GM18519 (cell line): ENCODE measurements around the gene PAK4.
"Not testable (repeated sequence)": the region's sequence is repeated elsewhere in the genome, so short reads cannot be mapped to it uniquely, and the experiment has no call there.

Experiments
- ATAC-seq: cut with Tn5 transposase; IDR thresholded peaks from one replicate; pipeline ENCODE4 v1.9.1; 2021; ENCODE audit warnings: mild to moderate bottlenecking, moderate library complexity; ENCODE audit not compliant: unreplicated experiment, low FRiP score

Gene PAK4

GRCh38 chr19:39099341-39099740, 26.2 kb upstream of the PAK4 start:
- no peak for ATAC-seq

GRCh38 chr19:39100500-39101166, 25.0 kb upstream of the PAK4 start:
- no peak for ATAC-seq

DNA sequence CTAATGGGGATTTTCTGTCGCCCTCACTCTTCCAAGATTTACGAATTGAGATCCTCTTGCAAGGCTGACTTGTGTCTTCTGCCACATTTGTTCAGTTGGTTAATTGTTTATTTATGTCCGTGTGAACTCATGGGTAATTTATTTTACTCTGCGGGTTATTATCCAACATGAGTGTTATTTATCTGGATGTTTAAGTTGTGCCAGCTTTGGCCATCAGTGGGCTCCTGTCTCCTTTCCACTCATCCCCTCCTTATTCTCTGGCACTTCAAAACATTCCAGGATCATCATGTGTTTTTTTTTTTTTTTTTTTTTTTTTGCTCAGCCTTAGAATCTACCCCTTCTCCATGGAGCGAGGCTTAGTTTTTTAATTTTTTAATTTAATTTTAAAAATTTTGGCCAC, 22.4 kb upstream of the PAK4 start:
- no peak for ATAC-seq

- ATAC-seq = no peak
Measured at GRCh38 chr19:39104186-39104596, 21.4 kb upstream of the PAK4 start.

GRCh38 chr19:39106194-39106593, 19.4 kb upstream of the PAK4 start:
- no peak for ATAC-seq

DNA sequence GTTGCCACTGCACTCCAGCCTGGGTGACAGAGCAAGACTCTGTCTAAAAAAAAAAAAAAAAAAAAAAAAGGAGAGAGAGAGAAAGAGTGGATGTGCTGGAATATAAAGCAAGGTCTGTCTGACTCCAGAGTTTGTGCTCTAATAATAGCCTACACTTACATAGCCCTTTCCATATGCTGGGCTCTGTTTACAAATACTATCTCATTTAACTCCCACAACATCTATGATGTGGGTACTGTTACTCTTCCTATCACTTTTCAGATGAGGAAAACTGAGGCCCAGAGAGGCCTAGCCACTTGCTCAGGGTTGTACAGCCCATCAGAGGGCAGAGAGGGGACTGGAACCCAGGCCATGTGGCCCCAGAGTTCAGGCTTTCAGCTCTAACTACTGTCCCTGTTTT, 15.9 kb upstream of the PAK4 start:
- ATAC-seq = no peak

GRCh38 chr19:39110263-39110967, 15.2 kb upstream of the PAK4 start:
- ATAC-seq = no peak

- no peak for ATAC-seq
Measured at GRCh38 chr19:39111593-39112199, 13.9 kb upstream of the PAK4 start.

- no peak for ATAC-seq
Measured at GRCh38 chr19:39112338-39112890, 13.2 kb upstream of the PAK4 start.

DNA sequence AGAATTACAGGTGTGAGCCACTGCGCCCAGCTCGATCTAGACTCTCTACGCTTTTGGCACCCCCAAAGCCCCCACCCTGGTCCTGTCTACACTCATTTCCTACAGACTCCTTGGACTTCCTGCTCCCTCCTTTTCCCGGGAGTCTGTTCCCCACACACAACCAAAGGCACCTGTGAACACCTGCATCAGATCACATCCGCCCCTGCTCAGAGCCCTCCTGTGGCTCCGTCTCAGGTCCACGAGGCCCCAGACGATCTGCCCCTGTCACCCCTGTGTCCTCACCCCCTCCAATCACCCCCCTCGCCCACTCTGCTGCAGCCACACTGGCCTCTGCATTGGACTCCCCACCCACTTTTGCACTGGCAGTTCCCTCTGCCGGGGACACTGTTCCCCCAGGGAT, 12.4 kb upstream of the PAK4 start:
- no peak for ATAC-seq

DNA sequence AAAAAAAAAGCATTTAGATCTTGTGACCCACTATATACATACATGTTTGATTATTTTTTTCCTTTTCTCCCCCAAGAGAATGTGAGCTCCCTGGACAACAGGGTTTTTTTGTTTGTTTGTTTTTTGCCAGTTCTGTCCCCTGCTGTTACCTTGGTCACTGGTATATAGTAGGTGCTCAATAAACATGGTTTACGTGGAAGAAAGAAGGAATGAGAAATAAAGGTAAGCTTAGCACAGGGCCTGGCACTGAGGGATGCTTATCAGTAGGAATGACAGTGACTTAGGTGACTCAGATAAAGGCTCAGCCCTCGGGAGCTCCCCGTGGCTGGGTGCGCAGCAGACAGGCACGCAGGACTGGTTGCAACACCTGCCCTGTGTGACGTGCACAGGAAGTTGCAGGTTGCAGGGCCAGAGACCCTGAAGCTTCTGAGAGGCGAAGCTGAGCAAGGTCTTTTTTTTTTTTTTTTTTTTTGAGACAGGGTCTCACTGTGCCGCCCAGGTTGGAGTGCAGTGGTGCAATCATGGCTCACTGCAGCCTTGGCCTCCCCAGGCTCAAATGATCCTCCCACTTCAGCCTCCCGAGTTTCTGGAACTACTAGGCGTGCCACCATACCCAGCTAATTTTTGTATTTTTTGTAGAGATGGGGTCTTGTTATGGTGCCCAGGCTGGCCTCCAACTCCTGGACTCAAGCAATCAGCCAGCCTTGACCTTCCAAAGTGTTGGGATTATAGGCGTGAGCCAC, 10.3 kb upstream of the PAK4 start:
- ATAC-seq = no peak

DNA sequence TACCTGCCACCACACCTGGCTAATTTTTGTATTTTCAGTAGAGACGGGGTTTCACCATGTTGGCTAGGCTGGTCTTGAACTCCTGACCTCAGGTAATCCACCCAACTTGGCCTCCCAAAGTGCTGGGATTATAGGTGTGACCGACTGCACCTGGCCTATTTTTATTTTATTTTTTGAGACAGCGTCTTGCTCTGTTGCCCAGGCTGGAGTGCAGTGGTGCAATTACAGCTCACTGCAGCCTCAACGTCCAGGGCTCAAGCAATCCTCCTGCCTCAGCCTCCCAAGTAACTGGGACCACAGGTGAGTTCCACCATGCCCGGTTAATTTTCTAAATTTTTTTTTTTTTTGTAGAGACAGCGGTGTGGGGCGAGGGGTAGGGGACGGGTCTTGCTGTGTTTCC, 8.6 kb upstream of the PAK4 start:
- ATAC-seq = not testable (repeated sequence)

DNA sequence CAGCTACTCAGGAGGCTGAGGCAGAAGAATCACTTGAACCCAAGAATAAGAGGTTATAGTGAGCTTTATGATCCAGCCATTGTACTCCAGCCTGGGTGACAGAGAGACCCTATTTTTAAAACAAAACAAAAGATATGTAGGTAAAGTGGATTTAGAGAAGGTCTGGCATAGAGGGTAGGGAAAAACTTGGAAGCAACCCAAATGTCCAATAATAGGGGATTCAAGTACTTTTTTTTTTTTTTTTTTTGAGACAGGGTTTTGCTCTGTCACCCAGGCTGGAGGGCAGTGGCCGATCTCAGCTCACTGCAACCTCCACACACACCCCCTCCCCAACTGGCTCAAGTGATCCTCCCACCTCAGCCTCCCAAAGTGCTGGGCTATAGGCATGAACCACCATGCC, 5.8 kb upstream of the PAK4 start:
- no peak for ATAC-seq

- no peak for ATAC-seq
Measured at GRCh38 chr19:39122934-39123731, 2.5 kb upstream of the PAK4 start.

DNA sequence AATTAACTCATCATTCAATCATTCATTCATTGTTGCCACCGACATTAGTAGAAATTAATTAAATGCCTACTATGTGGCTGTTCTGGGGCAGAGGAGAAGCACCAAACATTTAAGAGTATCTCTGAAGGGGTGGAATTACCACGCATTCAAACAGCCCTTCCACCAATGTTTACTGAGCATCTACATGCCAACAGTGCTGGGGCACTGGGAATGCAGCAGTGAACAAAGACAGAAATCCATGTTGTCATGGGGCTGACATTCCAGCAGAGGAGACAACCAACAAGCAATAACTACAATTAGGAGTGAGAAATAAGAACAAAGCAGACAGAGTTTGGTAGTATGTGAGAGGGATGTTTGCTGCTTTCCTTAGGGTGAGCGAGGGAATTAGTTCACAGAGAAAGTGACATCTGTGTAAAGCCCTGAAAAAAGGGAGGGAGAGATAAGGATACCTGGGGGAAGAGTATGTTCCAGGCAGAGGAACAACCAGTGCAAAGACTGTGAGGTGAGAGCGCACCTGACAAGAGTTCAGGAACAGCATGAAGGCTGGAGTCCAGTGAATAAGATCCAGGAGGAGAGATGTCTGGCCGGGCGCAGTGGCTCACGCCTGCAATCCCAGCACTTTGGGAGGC, 1.3 kb upstream of the PAK4 start:
- ATAC-seq = no peak

DNA sequence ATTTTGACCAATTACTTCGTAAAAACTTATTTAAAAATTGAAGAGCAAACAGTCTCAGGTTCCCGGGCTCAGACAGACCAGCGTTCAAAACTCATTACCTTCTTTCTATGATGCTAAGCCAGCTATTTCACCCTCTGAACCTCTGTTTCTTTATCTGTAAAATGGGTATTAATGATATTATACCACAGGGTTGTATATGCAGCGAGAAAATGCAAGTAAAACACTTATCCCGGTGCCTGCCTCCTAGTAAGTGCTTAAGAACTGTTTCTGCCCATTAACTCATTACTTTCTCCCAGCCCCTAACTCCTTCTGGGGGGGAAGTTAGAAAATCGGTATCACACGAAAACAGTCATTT, 410 bp upstream of the PAK4 start:
- no peak for ATAC-seq

GRCh38 chr19:39126312-39127187, 964 bp downstream of the PAK4 start:
- ATAC-seq = no peak

DNA sequence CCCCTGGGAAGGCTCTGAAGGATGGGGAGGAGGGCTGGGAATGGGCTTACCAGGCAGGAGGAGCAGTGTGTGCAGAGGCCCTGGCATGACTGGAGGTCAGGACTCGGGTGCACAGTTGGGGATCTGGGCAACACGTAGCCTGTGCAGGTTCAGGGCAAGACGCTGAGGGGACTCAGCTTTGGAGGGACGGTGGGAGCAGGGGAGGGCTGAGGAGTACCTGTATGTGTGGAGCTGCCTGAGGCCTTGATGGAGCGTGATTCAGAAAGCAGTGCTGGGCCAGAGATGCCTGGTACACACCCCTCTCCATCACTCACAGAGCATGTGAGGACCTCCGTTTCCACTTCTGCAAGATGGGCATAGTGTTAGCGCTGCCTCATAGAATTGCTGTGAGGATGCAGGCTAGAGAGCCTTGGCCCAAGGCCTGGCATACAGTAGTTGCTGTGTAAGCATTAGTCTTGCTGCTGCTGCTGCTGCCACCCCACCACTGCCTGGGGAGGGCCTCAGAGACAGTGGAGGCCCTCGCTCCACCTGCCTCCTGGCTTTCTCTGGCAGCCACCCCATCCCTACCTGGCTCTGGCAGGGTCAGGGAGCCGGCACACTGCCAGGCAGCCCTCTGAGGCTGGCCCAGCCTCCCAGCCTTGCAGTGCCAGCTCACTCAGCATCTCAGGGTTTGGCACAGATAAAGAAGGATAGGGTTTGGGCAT, 2.4 kb downstream of the PAK4 start:
- no peak for ATAC-seq
